ENCODE measurements around the gene LRRC37A3.
"Not testable (repeated sequence)": the region's sequence is repeated elsewhere in the genome, so short reads cannot be mapped to it uniquely, and the experiment has no call there.

The LRRC37A3 gene

GRCh38 chr17:64808178-64808977 lies 110.9 kb downstream of the LRRC37A3 start:
- not testable (repeated sequence) for H3K9ac ChIP-seq (ENCODE audit: low read depth in 1 of 2, low read length in 2 of 2); H3K27ac ChIP-seq (ENCODE audit: low read depth, low read length); H3K27me3 ChIP-seq (ENCODE audit: control insufficient read depth in 1 of 2, insufficient read depth in 2 of 2, low read length in 2 of 2); H3K9me3 ChIP-seq (ENCODE audit: control insufficient read depth in 1 of 2, low read length in 2 of 2); H3K36me3 ChIP-seq (ENCODE audit: control insufficient read depth in 1 of 2, insufficient read depth in 2 of 2, low read length in 2 of 2); H3K4me3 ChIP-seq (ENCODE audit: low read depth in 1 of 2, low read length in 2 of 2); H3K4me1 ChIP-seq (ENCODE audit: control insufficient read depth in 1 of 2, insufficient read depth in 2 of 2, low read length in 2 of 2)

Measured in duodenal mucosa (tissue), 2 donors.